Ramos (cell line): ENCODE measurements around the gene GRM5.

Experiments used
- in situ Hi-C: fragments of 300-500 bp; cut with MboI; formaldehyde crosslinking; loops from one replicate; pipeline ENCODE4 v1.14.3; 2022; ENCODE audit warnings: low sequenced_read_pairs; ENCODE audit not compliant: unreplicated experiment

GRM5 gene

GRCh38 chr11:88770475-88771079, 295.2 kb downstream of the GRM5 start:
- in situ Hi-C loops, result no loop called here

- in situ Hi-C loops, result no loop called here
Measured at GRCh38 chr11:88744140-88744539, 321.6 kb downstream of the GRM5 start.

- in situ Hi-C loops, result no loop called here
Measured at GRCh38 chr11:88739524-88739923, 326.3 kb downstream of the GRM5 start.

- in situ Hi-C loops, result no loop called here
Measured at GRCh38 chr11:88709567-88709966, 356.2 kb downstream of the GRM5 start.

GRCh38 chr11:88704485-88704884, 361.3 kb downstream of the GRM5 start:
- in situ Hi-C loops, result no loop called here

- in situ Hi-C loops, result no loop called here
Measured at GRCh38 chr11:88701816-88702215, 364.0 kb downstream of the GRM5 start.

- in situ Hi-C loops, result no loop called here
Measured at GRCh38 chr11:88697139-88697538, 368.6 kb downstream of the GRM5 start.

GRCh38 chr11:88695689-88696414, 369.9 kb downstream of the GRM5 start:
- in situ Hi-C loops, result no loop called here

- in situ Hi-C loops, result no loop called here
Measured at GRCh38 chr11:88692306-88693086, 373.3 kb downstream of the GRM5 start.

- in situ Hi-C loops, result no loop called here
Measured at GRCh38 chr11:88689548-88690240, 376.1 kb downstream of the GRM5 start.

GRCh38 chr11:88683024-88683423, 382.8 kb downstream of the GRM5 start:
- in situ Hi-C loops, result no loop called here

- in situ Hi-C loops, result no loop called here
Measured at GRCh38 chr11:88680806-88681205, 385.0 kb downstream of the GRM5 start.

GRCh38 chr11:88666364-88666763, 399.4 kb downstream of the GRM5 start:
- in situ Hi-C loops, result no loop called here

- in situ Hi-C loops, result no loop called here
Measured at GRCh38 chr11:88657076-88657738, 408.6 kb downstream of the GRM5 start.

GRCh38 chr11:88656283-88656682, 409.5 kb downstream of the GRM5 start:
- in situ Hi-C loops, result no loop called here

- in situ Hi-C loops, result no loop called here
Measured at GRCh38 chr11:88655656-88656055, 410.1 kb downstream of the GRM5 start.

GRCh38 chr11:88655196-88655595, 410.6 kb downstream of the GRM5 start:
- in situ Hi-C loops, result no loop called here

GRCh38 chr11:88651556-88651955, 414.2 kb downstream of the GRM5 start:
- in situ Hi-C loops, result no loop called here

GRCh38 chr11:88644724-88645123, 421.1 kb downstream of the GRM5 start:
- in situ Hi-C loops, result no loop called here

- in situ Hi-C loops, result no loop called here
Measured at GRCh38 chr11:88632163-88632562, 433.6 kb downstream of the GRM5 start.
